ENCODE results near the gene KLHL21. TPM values are rescaled to one million over a fixed set of nuclear protein-coding genes. Genes with fewer than 3 reads are reported as not detected.
"Not testable (repeated sequence)": the region's sequence is repeated elsewhere in the genome, so short reads cannot be mapped to it uniquely, and the experiment has no call there.

The KLHL21 gene
- total RNA-seq, 1 experiment from 2014 or later: 38.0 TPM

DNA sequence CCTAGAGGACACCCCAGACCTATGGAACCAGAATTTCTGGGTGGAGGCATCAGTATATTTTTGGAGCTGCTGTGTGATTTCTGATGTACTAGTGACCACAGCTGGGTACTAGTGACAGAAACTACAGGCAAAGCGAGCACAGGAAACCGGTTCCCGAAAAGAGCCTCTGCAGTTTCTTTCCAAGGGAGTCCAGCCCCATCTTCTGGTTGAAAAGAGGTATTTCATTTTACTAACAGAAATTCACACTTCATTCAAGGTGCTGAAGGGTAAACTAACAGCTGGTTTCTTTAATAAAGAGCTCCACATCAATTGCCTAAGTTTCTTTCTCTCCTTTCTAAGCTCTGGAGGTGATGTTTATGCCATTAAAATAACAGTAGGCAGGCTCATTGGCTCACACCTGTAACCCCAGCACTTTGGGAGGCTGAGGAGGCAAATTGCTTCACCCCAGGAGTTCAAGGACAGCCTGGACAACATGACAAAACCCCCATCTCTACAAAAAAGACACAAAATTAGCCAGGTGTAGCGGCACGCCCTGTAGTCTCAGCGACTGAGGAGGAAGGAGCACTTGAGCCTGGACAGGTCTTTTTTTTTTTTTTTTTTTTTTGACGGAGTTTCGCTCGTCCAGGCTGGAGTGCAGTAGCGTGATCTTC lies 44.0 kb upstream of the KLHL21 start:
- H3K4me1 ChIP-seq (ENCODE audit: insufficient read depth, low read length, poor library complexity, severe bottlenecking): no peaks in the 10 kb centered on the region
- DNase-seq (ENCODE audit: low spot score): peak; percentile 71
- intact Hi-C loops (cut with micrococcal nuclease; ENCODE audit: unreplicated experiment): loop anchor here (2.0 kb wide), 1 partner anchor 160 kb away; no protein-coding TSS in a partner anchor
- no TSS peak for BruUV-seq (replicated peaks)
- no peaks in the 10 kb centered on the region for H3K27me3 ChIP-seq (replicated peaks; ENCODE audit: insufficient read depth, low read depth, low read length, poor library complexity)
- ChIA-PET POLR2A (ENCODE audit: low non-redundant PET) (no interaction called here), CTCF (interaction anchor here (0.6 kb wide), 1 partner anchor 163 kb away, joined by 3 read pairs; no protein-coding TSS in a partner anchor)
- TF ChIP-seq EZH2 (IDR thresholded peaks at IDR 0.05; ENCODE audit: borderline replicate concordance, low read depth, low read length, poor library complexity, severe bottlenecking): no peak
- TF ChIP-seq, protein P1, sequence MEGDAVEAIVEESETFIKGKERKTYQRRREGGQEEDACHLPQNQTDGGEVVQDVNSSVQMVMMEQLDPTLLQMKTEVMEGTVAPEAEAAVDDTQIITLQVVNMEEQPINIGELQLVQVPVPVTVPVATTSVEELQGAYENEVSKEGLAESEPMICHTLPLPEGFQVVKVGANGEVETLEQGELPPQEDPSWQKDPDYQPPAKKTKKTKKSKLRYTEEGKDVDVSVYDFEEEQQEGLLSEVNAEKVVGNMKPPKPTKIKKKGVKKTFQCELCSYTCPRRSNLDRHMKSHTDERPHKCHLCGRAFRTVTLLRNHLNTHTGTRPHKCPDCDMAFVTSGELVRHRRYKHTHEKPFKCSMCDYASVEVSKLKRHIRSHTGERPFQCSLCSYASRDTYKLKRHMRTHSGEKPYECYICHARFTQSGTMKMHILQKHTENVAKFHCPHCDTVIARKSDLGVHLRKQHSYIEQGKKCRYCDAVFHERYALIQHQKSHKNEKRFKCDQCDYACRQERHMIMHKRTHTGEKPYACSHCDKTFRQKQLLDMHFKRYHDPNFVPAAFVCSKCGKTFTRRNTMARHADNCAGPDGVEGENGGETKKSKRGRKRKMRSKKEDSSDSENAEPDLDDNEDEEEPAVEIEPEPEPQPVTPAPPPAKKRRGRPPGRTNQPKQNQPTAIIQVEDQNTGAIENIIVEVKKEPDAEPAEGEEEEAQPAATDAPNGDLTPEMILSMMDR (conservative IDR thresholded peaks at IDR 0.05; ENCODE audit: low read depth, low read length): peak; percentile 66
- H3K4me3 ChIP-seq (ENCODE audit: low read depth, low read length, poor library complexity, severe bottlenecking): no peak overlapping the region
- H3K9me3 ChIP-seq (ENCODE audit: low read depth, low read length, poor library complexity, severe bottlenecking): no peaks in the 10 kb centered on the region
- H3K27ac ChIP-seq (ENCODE audit: low read depth, low read length, poor library complexity, severe bottlenecking): no peak overlapping the region
- H3K36me3 ChIP-seq (ENCODE audit: insufficient read depth, low read length, poor library complexity, severe bottlenecking): peaks cover 31% of the 10 kb centered on the region

DNA sequence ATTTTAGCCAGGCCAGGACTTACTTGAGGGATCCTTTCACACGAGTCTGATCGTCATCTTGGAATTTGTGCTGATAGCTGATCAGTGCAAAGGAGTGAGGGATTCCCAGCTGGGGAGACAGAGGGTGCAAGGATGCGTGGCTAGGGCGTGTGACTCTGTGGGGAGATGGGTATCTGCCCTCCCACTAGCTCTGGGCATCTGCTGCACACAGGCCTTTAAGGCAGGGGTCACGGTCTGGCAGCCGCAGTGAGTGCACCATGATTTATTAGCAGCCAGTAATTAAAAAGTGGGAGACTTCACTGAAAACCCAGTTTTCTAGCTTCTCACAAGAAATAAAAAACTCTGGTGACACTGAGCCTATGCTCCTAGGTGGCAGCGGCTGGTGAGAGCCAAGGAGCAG lies 42.3 kb upstream of the KLHL21 start:
- H3K4me3 ChIP-seq (ENCODE audit: low read depth, low read length, poor library complexity, severe bottlenecking): no peak overlapping the region
- no peaks in the 10 kb centered on the region for H3K4me1 ChIP-seq (ENCODE audit: insufficient read depth, low read length, poor library complexity, severe bottlenecking)
- CTCF ChIA-PET: no interaction called here
- peaks cover 23% of the 10 kb centered on the region for H3K36me3 ChIP-seq (ENCODE audit: insufficient read depth, low read length, poor library complexity, severe bottlenecking)
- H3K9me3 ChIP-seq (ENCODE audit: low read depth, low read length, poor library complexity, severe bottlenecking): no peaks in the 10 kb centered on the region
- TF ChIP-seq EZH2 (IDR thresholded peaks at IDR 0.05; ENCODE audit: borderline replicate concordance, low read depth, low read length, poor library complexity, severe bottlenecking): no peak
- TF ChIP-seq, protein P1 (conservative IDR thresholded peaks at IDR 0.05; ENCODE audit: low read depth, low read length): no peak
- BruUV-seq (replicated peaks): no TSS peak
- DNase-seq (ENCODE audit: low spot score): no peak
- POLR2A ChIA-PET (ENCODE audit: low non-redundant PET): no interaction called here
- H3K27ac ChIP-seq (ENCODE audit: low read depth, low read length, poor library complexity, severe bottlenecking): no peak overlapping the region
- H3K27me3 ChIP-seq (replicated peaks; ENCODE audit: insufficient read depth, low read depth, low read length, poor library complexity): no peaks in the 10 kb centered on the region
- intact Hi-C loops (cut with micrococcal nuclease; ENCODE audit: unreplicated experiment): no loop called here

DNA sequence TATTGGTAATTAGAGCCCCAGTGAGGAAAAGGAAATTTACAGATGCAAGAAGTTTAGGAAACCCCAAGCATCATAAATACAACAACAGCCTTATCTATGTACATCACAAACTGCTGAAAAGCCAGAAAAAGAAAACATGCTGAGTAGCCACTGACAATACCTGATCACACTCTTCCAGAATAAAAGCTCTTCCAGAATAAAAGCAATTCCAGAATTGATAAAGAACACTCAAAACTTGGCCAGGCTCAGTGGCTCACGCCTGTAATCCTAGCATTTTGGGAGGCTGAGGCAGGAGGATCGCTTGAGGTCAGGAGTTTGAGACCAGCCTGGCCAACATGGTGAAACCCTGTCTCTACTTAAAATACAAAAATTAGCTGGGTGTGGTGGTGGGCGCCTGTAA lies 38.2 kb upstream of the KLHL21 start:
- intact Hi-C loops (cut with micrococcal nuclease; ENCODE audit: unreplicated experiment); H3K27me3 ChIP-seq (replicated peaks; ENCODE audit: insufficient read depth, low read depth, low read length, poor library complexity); H3K27ac ChIP-seq (ENCODE audit: low read depth, low read length, poor library complexity, severe bottlenecking); BruUV-seq (replicated peaks); POLR2A ChIA-PET (ENCODE audit: low non-redundant PET); H3K9me3 ChIP-seq (ENCODE audit: low read depth, low read length, poor library complexity, severe bottlenecking); H3K4me3 ChIP-seq (ENCODE audit: low read depth, low read length, poor library complexity, severe bottlenecking); DNase-seq (ENCODE audit: low spot score); H3K4me1 ChIP-seq (ENCODE audit: insufficient read depth, low read length, poor library complexity, severe bottlenecking); CTCF ChIA-PET: not testable (repeated sequence)
- H3K36me3 ChIP-seq (ENCODE audit: insufficient read depth, low read length, poor library complexity, severe bottlenecking): peaks cover 54% of the 10 kb centered on the region

DNA sequence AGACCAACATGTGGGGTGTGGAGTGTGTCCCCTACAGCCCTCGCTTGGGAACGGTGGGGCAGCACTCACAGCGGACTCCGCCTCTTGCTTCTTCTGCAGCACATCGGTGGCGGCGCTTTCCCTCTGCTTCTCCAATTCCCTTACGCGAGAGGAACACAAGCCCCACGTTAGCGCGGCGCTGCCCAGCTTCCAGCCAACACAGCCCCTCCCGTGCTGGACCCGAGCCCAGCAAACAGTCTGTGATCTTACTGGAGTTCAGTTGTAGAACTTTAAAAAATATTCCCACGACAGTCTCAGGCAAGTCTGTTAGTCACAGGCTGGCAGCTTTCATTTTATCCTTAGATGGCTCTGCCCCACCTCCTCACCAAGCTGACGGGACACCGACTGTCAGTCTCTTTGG lies 35.6 kb upstream of the KLHL21 start:
- H3K27ac ChIP-seq (ENCODE audit: low read depth, low read length, poor library complexity, severe bottlenecking): no peak overlapping the region
- ChIA-PET POLR2A (ENCODE audit: low non-redundant PET) (no interaction called here), CTCF (no interaction called here)
- no peak for DNase-seq (ENCODE audit: low spot score)
- no peaks in the 10 kb centered on the region for H3K4me1 ChIP-seq (ENCODE audit: insufficient read depth, low read length, poor library complexity, severe bottlenecking)
- BruUV-seq (replicated peaks): no TSS peak
- no peak overlapping the region for H3K4me3 ChIP-seq (ENCODE audit: low read depth, low read length, poor library complexity, severe bottlenecking)
- H3K9me3 ChIP-seq (ENCODE audit: low read depth, low read length, poor library complexity, severe bottlenecking): no peaks in the 10 kb centered on the region
- intact Hi-C loops (cut with micrococcal nuclease; ENCODE audit: unreplicated experiment): no loop called here
- H3K27me3 ChIP-seq (replicated peaks; ENCODE audit: insufficient read depth, low read depth, low read length, poor library complexity): no peaks in the 10 kb centered on the region
- peaks cover 63% of the 10 kb centered on the region for H3K36me3 ChIP-seq (ENCODE audit: insufficient read depth, low read length, poor library complexity, severe bottlenecking)
- TF ChIP-seq, protein P1 (conservative IDR thresholded peaks at IDR 0.05; ENCODE audit: low read depth, low read length): no peak
- no peak for TF ChIP-seq EZH2 (IDR thresholded peaks at IDR 0.05; ENCODE audit: borderline replicate concordance, low read depth, low read length, poor library complexity, severe bottlenecking)

Data from A673 (cell line).